Lower lobe of right lung (tissue), 2 donors: ENCODE data around the gene LNPEP. TPM values are rescaled to one million over a fixed set of nuclear protein-coding genes. Genes with fewer than 3 reads are reported as not detected.

ENCODE experiments used
- ATAC-seq, 2 donors: fragments of 200-7000 bp; cut with Tn5 transposase; one replicate each; pipeline ENCODE4 v1.9.1; 2020 to 2022; ENCODE audit warnings: mild to moderate bottlenecking in 2 of 2, moderate library complexity in 2 of 2
- DNase-seq: peaks from one replicate; pipeline ENCODE4 v3.0.0-alpha.2; 2020
- H3K27ac ChIP-seq: fragments of 200-600 bp; one replicate; pipeline ENCODE4 v1.8.0; 2022
- H3K27me3 ChIP-seq: fragments of 200-600 bp; one replicate; pipeline ENCODE4 v1.8.0; 2022; ENCODE audit warnings: low read depth
- H3K36me3 ChIP-seq: fragments of 200-600 bp; one replicate; pipeline ENCODE4 v1.8.0; 2022; ENCODE audit warnings: mild to moderate bottlenecking
- H3K4me1 ChIP-seq: fragments of 200-600 bp; one replicate; pipeline ENCODE4 v1.8.0; 2022
- H3K4me3 ChIP-seq: fragments of 200-600 bp; one replicate; pipeline ENCODE4 v1.8.0; 2022; ENCODE audit warnings: mild to moderate bottlenecking
- H3K9me3 ChIP-seq: fragments of 200-600 bp; one replicate; pipeline ENCODE4 v1.8.0; 2022
- intact Hi-C: fragments of 100-400 bp; cut with DNase I; formaldehyde crosslinking; loops from one replicate; pipeline ENCODE4 v1.11.0; 2022
- total RNA-seq: library from RNA; stranded (reverse); fragmentation: NEBNext Ultra II Directional; extraction: Animal tissue kit (Norgen Biotek cat#: 25700); gene quantifications from one replicate; pipeline ENCODE4 v1.2.1, GENCODE V29; 2021
- TF ChIP-seq, protein P1 (sequence below): fragments of 200-600 bp; IDR thresholded peaks from one replicate; pipeline ENCODE4 v1.8.0; 2022; ENCODE audit warnings: antibody characterized with exemption, mild to moderate bottlenecking
- donor health status: DM: no; HTN: yes; CAD: no; lungs with severe emphysema.

Gene LNPEP
- total RNA-seq, 1 donor from 2014 or later, result 59.6 TPM

DNA sequence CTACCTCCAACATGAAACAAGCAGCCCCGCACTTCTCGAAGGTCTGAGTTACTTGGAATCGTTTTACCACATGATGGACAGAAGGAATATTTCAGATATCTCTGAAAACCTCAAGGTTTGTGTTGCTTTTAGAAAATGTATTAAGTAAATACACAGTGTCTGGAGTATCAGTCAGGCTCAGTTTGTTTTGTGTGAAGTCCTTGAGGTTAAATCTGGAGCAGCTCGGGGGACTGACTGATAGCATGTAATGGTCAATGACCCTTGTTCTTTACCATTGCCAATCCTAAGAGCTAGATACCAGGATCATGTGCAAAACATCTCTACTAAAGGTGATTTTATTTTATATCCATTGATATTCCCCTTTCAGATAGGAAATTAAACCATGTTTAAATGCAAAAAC is 26.9 kb upstream of the LNPEP start:
- ATAC-seq, result no peak
- intact Hi-C loops, result no loop called here
- peaks cover 26% of the 10 kb centered on the region for H3K36me3 ChIP-seq

GRCh38 chr5:96909435-96909834 is 26.4 kb upstream of the LNPEP start:
- Histone ChIP-seq H3K9me3 (no peaks in the 10 kb centered on the region), H3K27ac (no peak overlapping the region), H3K4me3 (no peak overlapping the region), H3K4me1 (no peaks in the 10 kb centered on the region), H3K27me3 (no peaks in the 10 kb centered on the region), H3K36me3 (peaks cover 24% of the 10 kb centered on the region)
- TF ChIP-seq, protein P1, sequence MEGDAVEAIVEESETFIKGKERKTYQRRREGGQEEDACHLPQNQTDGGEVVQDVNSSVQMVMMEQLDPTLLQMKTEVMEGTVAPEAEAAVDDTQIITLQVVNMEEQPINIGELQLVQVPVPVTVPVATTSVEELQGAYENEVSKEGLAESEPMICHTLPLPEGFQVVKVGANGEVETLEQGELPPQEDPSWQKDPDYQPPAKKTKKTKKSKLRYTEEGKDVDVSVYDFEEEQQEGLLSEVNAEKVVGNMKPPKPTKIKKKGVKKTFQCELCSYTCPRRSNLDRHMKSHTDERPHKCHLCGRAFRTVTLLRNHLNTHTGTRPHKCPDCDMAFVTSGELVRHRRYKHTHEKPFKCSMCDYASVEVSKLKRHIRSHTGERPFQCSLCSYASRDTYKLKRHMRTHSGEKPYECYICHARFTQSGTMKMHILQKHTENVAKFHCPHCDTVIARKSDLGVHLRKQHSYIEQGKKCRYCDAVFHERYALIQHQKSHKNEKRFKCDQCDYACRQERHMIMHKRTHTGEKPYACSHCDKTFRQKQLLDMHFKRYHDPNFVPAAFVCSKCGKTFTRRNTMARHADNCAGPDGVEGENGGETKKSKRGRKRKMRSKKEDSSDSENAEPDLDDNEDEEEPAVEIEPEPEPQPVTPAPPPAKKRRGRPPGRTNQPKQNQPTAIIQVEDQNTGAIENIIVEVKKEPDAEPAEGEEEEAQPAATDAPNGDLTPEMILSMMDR, result no peak
- intact Hi-C loops, result no loop called here
- no peak for DNase-seq
- ATAC-seq, result no peak

More for the DNA sequence above, 26.9 kb upstream of the LNPEP start:
- Histone ChIP-seq H3K9me3 (no peaks in the 10 kb centered on the region), H3K4me3 (no peak overlapping the region), H3K27ac (no peak overlapping the region), H3K4me1 (no peaks in the 10 kb centered on the region), H3K27me3 (no peaks in the 10 kb centered on the region)
- no peak for DNase-seq
- TF ChIP-seq, protein P1, result no peak

- ATAC-seq, result no peak
Measured at GRCh38 chr5:96911139-96911538, 24.7 kb upstream of the LNPEP start.

DNA sequence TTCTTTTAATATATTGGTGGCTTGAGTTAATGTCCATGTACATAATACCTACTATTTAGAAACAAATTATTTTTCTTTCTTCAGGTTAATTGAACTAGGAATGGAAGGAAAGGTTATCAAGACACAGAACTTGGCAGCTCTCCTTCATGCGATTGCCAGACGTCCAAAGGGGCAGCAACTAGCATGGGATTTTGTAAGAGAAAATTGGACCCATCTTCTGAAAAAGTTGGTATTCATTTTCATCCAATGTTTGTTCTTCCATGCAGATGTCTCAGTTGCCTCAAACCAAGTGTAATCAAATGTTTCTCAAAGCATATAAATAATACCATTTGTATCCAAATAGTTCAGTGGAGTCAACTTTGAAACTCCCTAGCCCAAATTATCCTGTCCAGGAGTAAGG is 22.6 kb upstream of the LNPEP start:
- Histone ChIP-seq H3K27me3 (no peaks in the 10 kb centered on the region), H3K4me3 (no peak overlapping the region), H3K27ac (no peak overlapping the region), H3K4me1 (no peaks in the 10 kb centered on the region), H3K36me3 (peaks cover 46% of the 10 kb centered on the region), H3K9me3 (no peaks in the 10 kb centered on the region)
- DNase-seq, result no peak
- no peak for ATAC-seq
- intact Hi-C loops, result no loop called here
- TF ChIP-seq, protein P1, result no peak

More at GRCh38 chr5:96911139-96911538, 24.7 kb upstream of the LNPEP start:
- Histone ChIP-seq H3K4me1 (no peaks in the 10 kb centered on the region), H3K27ac (no peak overlapping the region), H3K27me3 (no peaks in the 10 kb centered on the region), H3K9me3 (no peaks in the 10 kb centered on the region), H3K36me3 (peaks cover 31% of the 10 kb centered on the region), H3K4me3 (no peak overlapping the region)
- TF ChIP-seq, protein P1, result no peak
- intact Hi-C loops, result no loop called here
- no peak for DNase-seq

DNA sequence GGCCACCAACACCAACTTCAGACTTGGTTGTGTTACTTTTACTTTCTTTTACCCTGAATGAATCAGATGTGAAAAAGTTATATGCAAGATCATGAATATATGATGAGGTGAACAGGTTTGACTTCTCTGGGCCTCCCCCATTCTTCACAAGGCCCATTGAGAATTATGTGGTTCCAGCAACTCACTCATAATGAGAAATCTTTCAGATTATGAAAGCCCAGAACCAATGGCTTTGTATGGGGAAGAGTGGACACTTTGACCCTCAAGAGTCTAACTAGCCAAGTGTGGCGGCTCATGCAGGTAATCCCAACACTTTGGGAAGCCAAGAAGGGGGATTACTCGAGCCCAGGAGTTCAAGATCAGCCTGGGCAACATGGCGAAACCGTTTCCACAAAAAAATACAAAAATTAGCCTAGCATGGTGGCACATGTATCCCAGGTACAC is 16.1 kb upstream of the LNPEP start:
- TF ChIP-seq, protein P1, result no peak
- Histone ChIP-seq H3K4me1 (no peaks in the 10 kb centered on the region), H3K36me3 (peaks cover 31% of the 10 kb centered on the region), H3K9me3 (no peaks in the 10 kb centered on the region), H3K27ac (no peak overlapping the region), H3K27me3 (no peaks in the 10 kb centered on the region), H3K4me3 (no peak overlapping the region)
- DNase-seq (no peak), ATAC-seq (no peak)
- intact Hi-C loops, result no loop called here
